HepG2 (cell line): ENCODE results near the gene MIF. TPM values are rescaled to one million over a fixed set of nuclear protein-coding genes. Genes with fewer than 3 reads are reported as not detected.
A peak's percentile ranks its signal among the peaks of the same experiment; 100 is the strongest.

Source experiments
- ATAC-seq: fragments of 200-7000 bp; cut with Tn5 transposase; 3 replicates; pipeline ENCODE4 v1.9.1; 2020; ENCODE audit warnings: mild to moderate bottlenecking, moderate library complexity
- BruUV-seq: library from RNA; stranded (reverse); fragments of 400-500 nt; replicated peaks from 2 replicates; lab custom pipeline; 2021; lab: Mats Ljungman, UMichigan
- CTCF ChIA-PET: fragments of 300-600 bp; formaldehyde crosslinking; extraction: SDS; loops from one replicate; lab custom pipeline; 2021; ENCODE audit warnings: low total read pairs, inconsistent platforms, low intra/inter-chr PET ratio; lab: Yijun Ruan, JAX
- POLR2A ChIA-PET: fragments of 350-600 bp; sonication (Branson Sonifier 250); formaldehyde crosslinking; loops from one replicate; lab custom pipeline; 2020; ENCODE audit warnings: antibody characterized with exemption, inconsistent platforms; lab: Yijun Ruan, JAX
- DNase-seq: peaks from one replicate; pipeline ENCODE4 v3.0.0-alpha.2; 2015; ENCODE audit warnings: low spot score
- FAIRE-seq: peaks from 3 replicates; lab custom pipeline; 2011; peaks lifted over from hg19 to GRCh38; lab: Jason Lieb, UNC
- H2AFZ ChIP-seq: one replicate; pipeline ENCODE4 v1.6.1; 2011; ENCODE audit warnings: low read length, inconsistent platforms
- H3K27ac ChIP-seq: fragments of 300-600 bp; 3 replicates; pipeline ENCODE4 v1.8.0; 2011; ENCODE audit warnings: mixed run types, mild to moderate bottlenecking, mixed read lengths, low read length, inconsistent platforms; ENCODE audit not compliant: insufficient read depth; ENCODE audit errors: extremely low read length
- H3K27me3 ChIP-seq, 2 experiments: fragments of 200-600 bp in 1 of 2; 2 replicates in 1 of 2; 3 replicates in 1 of 2; pipeline versions ENCODE4 v1.6.0 to v1.8.0; 2011; ENCODE audit warnings: low read length in 2 of 2, mild to moderate bottlenecking in 2 of 2, moderate library complexity in 2 of 2, inconsistent platforms in 1 of 2; ENCODE audit not compliant: insufficient read depth in 2 of 2, control insufficient read depth in 1 of 2
- H3K36me3 ChIP-seq, 2 experiments: fragments of 200-600 bp in 1 of 2; replicated peaks in 1 of 2; 2 replicates in 1 of 2; 3 replicates in 1 of 2; pipeline versions ENCODE4 v1.5.1 to v1.8.0; 2011; ENCODE audit warnings: low read length in 2 of 2, inconsistent platforms in 1 of 2; ENCODE audit not compliant: insufficient read depth in 2 of 2, control insufficient read depth in 1 of 2
- H3K4me1 ChIP-seq: 2 replicates; pipeline ENCODE4 v1.5.1; 2012; ENCODE audit warnings: low read length, inconsistent platforms; ENCODE audit not compliant: insufficient read depth
- H3K4me2 ChIP-seq: 2 replicates; pipeline ENCODE4 v1.6.0; 2011; ENCODE audit warnings: low read depth, low read length, inconsistent platforms
- H3K4me3 ChIP-seq, 3 experiments: fragments of 200-600 bp in 1 of 3; sonication (generic), shearing (Covaris generic) in 1 of 3; replicated peaks in 1 of 3; 2 replicates each; pipeline ENCODE4 v1.5.1; 2011 to 2016; ENCODE audit warnings: low read length in 3 of 3, inconsistent platforms in 2 of 3, low read depth in 2 of 3, mild to moderate bottlenecking in 2 of 3, control low read depth in 1 of 3, mixed read lengths in 1 of 3; ENCODE audit not compliant: insufficient read depth in 1 of 3
- H3K79me2 ChIP-seq: one replicate; pipeline ENCODE4 v1.6.1; 2011; ENCODE audit warnings: low read length, inconsistent platforms; ENCODE audit not compliant: insufficient read depth
- H3K9ac ChIP-seq: 2 replicates; pipeline ENCODE4 v1.6.0; 2011; ENCODE audit warnings: mild to moderate bottlenecking, low read depth, low read length, inconsistent platforms; ENCODE audit not compliant: insufficient read depth
- H3K9me3 ChIP-seq: 2 replicates; pipeline ENCODE4 v1.5.1; 2012; ENCODE audit warnings: mild to moderate bottlenecking, low read length
- H4K20me1 ChIP-seq: 2 replicates; pipeline ENCODE4 v1.6.0; 2011; ENCODE audit warnings: inconsistent platforms, mild to moderate bottlenecking, low read length, moderate library complexity; ENCODE audit not compliant: insufficient read depth
- CAMTA2 ChIP-seq: sonication (generic); formaldehyde crosslinking; IDR thresholded peaks from 2 replicates; pipeline ENCODE4 v1.4.0; 2020; ENCODE audit warnings: mild to moderate bottlenecking, missing genetic modification reagents, borderline replicate concordance
- FIP1L1 ChIP-seq: fragments of 200-400 bp; formaldehyde crosslinking; IDR thresholded peaks from 2 replicates; pipeline ENCODE4 v1.6.1; 2018; ENCODE audit warnings: low read depth, mild to moderate bottlenecking, low read length, moderate library complexity, borderline replicate concordance; ENCODE audit not compliant: insufficient read depth
- HMG20B ChIP-seq: conservative IDR thresholded peaks from 2 replicates; pipeline ENCODE4 v1.6.1; 2016; ENCODE audit warnings: missing genetic modification reagents, missing compliant biosample characterization
- KDM2A ChIP-seq: sonication (generic); formaldehyde crosslinking; IDR thresholded peaks from 2 replicates; pipeline ENCODE4 v1.4.0; 2020; ENCODE audit warnings: low read depth, missing genetic modification reagents, borderline replicate concordance
- KLF12 ChIP-seq: sonication (generic); formaldehyde crosslinking; IDR thresholded peaks from 2 replicates; pipeline ENCODE4 v1.4.0; 2020; ENCODE audit warnings: missing genetic modification reagents, borderline replicate concordance
- PAX8 ChIP-seq: sonication (generic); formaldehyde crosslinking; IDR thresholded peaks from 2 replicates; pipeline ENCODE4 v1.8.0; 2022; ENCODE audit warnings: mild to moderate bottlenecking, missing genetic modification reagents, borderline replicate concordance
- SMC3 ChIP-seq: IDR thresholded peaks from 2 replicates; pipeline ENCODE4 v1.6.1; 2011; ENCODE audit warnings: low read length, improper control_type of control experiment
- ZSCAN22 ChIP-seq: sonication (generic); formaldehyde crosslinking; IDR thresholded peaks from 2 replicates; pipeline ENCODE4 v1.4.0; 2020; ENCODE audit warnings: mild to moderate bottlenecking, missing genetic modification reagents
- WGBS: methylation state at CpG from one replicate; pipeline ENCODE4 v1.1.6; 2017; ENCODE audit warnings: low lambda C conversion rate; 5-methylcytosine and 5-hydroxymethylcytosine counted together
- in situ Hi-C: cut with HindIII; loops from 2 replicates; pipeline ENCODE4 v1.10.0; 2017; ENCODE audit warnings: low pct_unique_long_range_greater_than_20kb; ENCODE audit not compliant: extremely low pct_ligation_motif_present
- intact Hi-C: fragments of 100-400 bp; cut with micrococcal nuclease; formaldehyde crosslinking; loops from one replicate; pipeline ENCODE4 v1.10.0; 2022; ENCODE audit not compliant: unreplicated experiment
- polyA plus RNA-seq, 8 experiments: library from polyadenylated mRNA; depleted of rRNA in 3 of 8; stranded (reverse) in 7 of 8; unstranded in 1 of 8; fragments of >200 nt; fragmentation: Illumina TruSeq in 4 of 8; extraction: Trizol in 4 of 8; gene quantifications; 2 replicates each; pipeline versions ENCODE4 v1.2.1 to v1.2.3, GENCODE V29; 2011 to 2016; ENCODE audit warnings: low read depth in 4 of 8, missing spikeins in 1 of 8, mixed read lengths in 1 of 8; ENCODE audit not compliant: insufficient read depth in 1 of 8
- total RNA-seq, 5 experiments: library from RNA; depleted of rRNA; stranded (reverse); fragments of >200 nt; fragmentation: Illumina TruSeq; extraction: Trizol; gene quantifications; 2 replicates each; pipeline ENCODE4 v1.2.3, GENCODE V29; 2016; ENCODE audit warnings: low read depth in 1 of 5
- TF ChIP-seq, protein P1 (sequence below), 2 experiments: fragments of 450-650 bp in 1 of 2; sonication (generic) in 1 of 2; formaldehyde crosslinking; IDR thresholded peaks; 2 replicates each; pipeline versions ENCODE4 v1.5.0 to v1.8.0; 2020 to 2022; ENCODE audit warnings: mild to moderate bottlenecking in 1 of 2, missing genetic modification reagents in 1 of 2
- TF ChIP-seq, protein P2 (sequence below): sonication (generic); formaldehyde crosslinking; IDR thresholded peaks from 2 replicates; pipeline ENCODE4 v1.8.1; 2023; ENCODE audit warnings: mild to moderate bottlenecking, moderate library complexity, missing genetic modification reagents

Gene MIF
- total and polyA plus RNA-seq, 2 of the 13 experiments (the other 11 are each of a cell fraction or from before 2014, with no cell fraction given), result 634 to 675 TPM

DNA sequence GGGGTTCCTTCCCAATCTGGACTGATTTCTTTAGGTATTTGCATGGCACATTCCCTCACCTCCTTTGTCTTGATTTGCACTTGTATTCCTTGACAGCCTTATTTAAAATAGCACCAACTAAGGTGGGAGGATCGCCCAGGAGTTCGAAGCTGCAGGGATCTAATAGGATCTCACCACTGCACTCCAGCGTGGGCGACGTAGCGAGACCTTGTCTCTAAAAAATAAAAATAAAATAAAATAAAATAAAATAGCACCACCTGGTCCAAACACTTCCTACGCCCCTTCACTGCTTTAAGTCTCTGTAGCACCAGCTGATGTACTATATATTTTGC is 35.7 kb upstream of the MIF start:
- Histone ChIP-seq H3K79me2 (peaks cover 7% of the 10 kb centered on the region), H3K27ac (peak overlapping the region; percentile 81), H3K4me1 (peaks cover 25% of the 10 kb centered on the region), H3K36me3 (no peaks in the 10 kb centered on the region), H3K9ac (peak overlapping the region; percentile 74), H3K27me3 (no peaks in the 10 kb centered on the region; a peak in 1 of 5 replicates), H4K20me1 (no peaks in the 10 kb centered on the region), H3K4me3 (peak overlapping the region; percentile 65 to 89 (median 75)), H3K4me2 (peak overlapping the region; percentile 100), H3K9me3 (no peaks in the 10 kb centered on the region), H2AFZ (no peak overlapping the region)
- DNase-seq, result no peak
- no peak for ATAC-seq
- ChIA-PET POLR2A (interaction anchor here (1.6 to 3.2 kb wide), 3 partner anchors 13 to 91 kb away, joined by 12 to 57 read pairs (median 56); partner anchors contain the start of genes CHCHD10 and MIF), CTCF (no interaction called here)
- WGBS, result 89% methylated on average over 7 of the region's 7 CpGs
- in situ Hi-C loops, result no loop called here
- no peak for FAIRE-seq
- intact Hi-C loops, result loop anchor here (5.0 kb wide), 1 partner anchor 71 kb away; the partner anchor contains the start of gene SMARCB1
- TF ChIP-seq KLF12 (no peak), KDM2A (CRISPR knock-in tag) (no peak), SMC3 (no peak), HMG20B (CRISPR knock-in tag) (no peak), PAX8 (no peak), CAMTA2 (CRISPR knock-in tag) (no peak), FIP1L1 (no peak), ZSCAN22 (CRISPR knock-in tag) (no peak)
- TF ChIP-seq, protein P1, sequence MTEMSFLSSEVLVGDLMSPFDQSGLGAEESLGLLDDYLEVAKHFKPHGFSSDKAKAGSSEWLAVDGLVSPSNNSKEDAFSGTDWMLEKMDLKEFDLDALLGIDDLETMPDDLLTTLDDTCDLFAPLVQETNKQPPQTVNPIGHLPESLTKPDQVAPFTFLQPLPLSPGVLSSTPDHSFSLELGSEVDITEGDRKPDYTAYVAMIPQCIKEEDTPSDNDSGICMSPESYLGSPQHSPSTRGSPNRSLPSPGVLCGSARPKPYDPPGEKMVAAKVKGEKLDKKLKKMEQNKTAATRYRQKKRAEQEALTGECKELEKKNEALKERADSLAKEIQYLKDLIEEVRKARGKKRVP (CRISPR knock-in tag; IDR thresholded peaks at IDR 0.05), result no peak
- TF ChIP-seq, protein P2, sequence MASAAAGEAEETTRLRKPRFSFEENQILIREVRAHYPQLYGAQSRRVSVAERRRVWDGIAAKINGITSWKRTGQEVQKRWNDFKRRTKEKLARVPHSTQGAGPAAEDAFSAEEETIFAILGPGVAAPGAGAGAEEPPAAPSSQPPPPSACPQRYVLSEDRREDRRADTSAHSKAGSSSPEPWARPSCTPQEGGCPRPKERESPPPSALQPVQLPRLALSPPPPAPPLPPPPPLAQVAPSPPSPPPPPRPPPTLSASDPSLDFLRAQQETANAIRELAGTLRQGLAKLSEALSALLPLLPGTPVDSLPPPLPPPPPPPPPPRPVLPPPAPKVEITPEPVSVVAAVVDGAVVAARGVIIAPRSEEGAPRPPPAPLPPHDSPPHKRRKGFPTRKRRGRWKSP, result no peak
- no TSS peak for BruUV-seq
